Lower leg skin (tissue), 3 donors: ENCODE data around the gene DDX41.

Experiments used
- POLR2A ChIP-seq, 2 donors: fragments of 450-650 bp; IDR thresholded peaks; one replicate each; pipeline ENCODE4 v1.6.1; 2016 to 2017; ENCODE audit warnings: antibody characterized with exemption in 2 of 2, mild to moderate bottlenecking in 1 of 2, moderate library complexity in 1 of 2
- TF ChIP-seq, protein P1 (sequence below), 3 donors: fragments of 450-650 bp; IDR thresholded peaks; one replicate each; pipeline ENCODE4 v1.5.1; 2016; ENCODE audit warnings: antibody characterized with exemption in 3 of 3, mild to moderate bottlenecking in 3 of 3, moderate library complexity in 2 of 3

GRCh38 chr5:177512736-177513380, 3.9 kb downstream of the DDX41 start:
- TF ChIP-seq, protein P1, sequence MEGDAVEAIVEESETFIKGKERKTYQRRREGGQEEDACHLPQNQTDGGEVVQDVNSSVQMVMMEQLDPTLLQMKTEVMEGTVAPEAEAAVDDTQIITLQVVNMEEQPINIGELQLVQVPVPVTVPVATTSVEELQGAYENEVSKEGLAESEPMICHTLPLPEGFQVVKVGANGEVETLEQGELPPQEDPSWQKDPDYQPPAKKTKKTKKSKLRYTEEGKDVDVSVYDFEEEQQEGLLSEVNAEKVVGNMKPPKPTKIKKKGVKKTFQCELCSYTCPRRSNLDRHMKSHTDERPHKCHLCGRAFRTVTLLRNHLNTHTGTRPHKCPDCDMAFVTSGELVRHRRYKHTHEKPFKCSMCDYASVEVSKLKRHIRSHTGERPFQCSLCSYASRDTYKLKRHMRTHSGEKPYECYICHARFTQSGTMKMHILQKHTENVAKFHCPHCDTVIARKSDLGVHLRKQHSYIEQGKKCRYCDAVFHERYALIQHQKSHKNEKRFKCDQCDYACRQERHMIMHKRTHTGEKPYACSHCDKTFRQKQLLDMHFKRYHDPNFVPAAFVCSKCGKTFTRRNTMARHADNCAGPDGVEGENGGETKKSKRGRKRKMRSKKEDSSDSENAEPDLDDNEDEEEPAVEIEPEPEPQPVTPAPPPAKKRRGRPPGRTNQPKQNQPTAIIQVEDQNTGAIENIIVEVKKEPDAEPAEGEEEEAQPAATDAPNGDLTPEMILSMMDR (IDR thresholded peaks at IDR 0.05) = no peak
- no peak for TF ChIP-seq POLR2A (IDR thresholded peaks at IDR 0.05)
